K562 (cell line): Measurements from ENCODE around the gene ANAPC2. TPM values are rescaled to one million over a fixed set of nuclear protein-coding genes. Genes with fewer than 3 reads are reported as not detected.
A peak's percentile ranks its signal among the peaks of the same experiment; 100 is the strongest.

Experiments used
- ATF3 ChIP-seq, 2 experiments: fragments of 450-650 bp in 1 of 2; sonication (generic) in 1 of 2; formaldehyde crosslinking in 1 of 2; IDR thresholded peaks in 1 of 2; conservative IDR thresholded peaks in 1 of 2; 2 replicates each; pipeline versions ENCODE4 v1.6.1 to v1.8.1; 2016 to 2023; ENCODE audit warnings: mild to moderate bottlenecking in 2 of 2, moderate library complexity in 2 of 2, inconsistent platforms in 1 of 2, missing genetic modification reagents in 1 of 2
- ELF4 ChIP-seq: fragments of 450-650 bp; formaldehyde crosslinking; IDR thresholded peaks from 2 replicates; pipeline ENCODE4 v1.4.0; 2022; ENCODE audit warnings: missing genetic modification characterization
- EP400 ChIP-seq: fragments of 450-650 bp; IDR thresholded peaks from 2 replicates; pipeline ENCODE4 v1.6.1; 2017; ENCODE audit warnings: antibody characterized with exemption, mild to moderate bottlenecking, moderate library complexity
- ESRRA ChIP-seq: fragments of 450-650 bp; IDR thresholded peaks from 2 replicates; pipeline ENCODE4 v1.6.1; 2014; ENCODE audit warnings: low read depth, mild to moderate bottlenecking, moderate library complexity, borderline replicate concordance
- GATAD2A ChIP-seq: fragments of 450-650 bp; IDR thresholded peaks from 2 replicates; pipeline ENCODE4 v1.6.1; 2017
- GATAD2B ChIP-seq: fragments of 450-650 bp; IDR thresholded peaks from 2 replicates; pipeline ENCODE4 v1.6.1; 2017; ENCODE audit warnings: mild to moderate bottlenecking, borderline replicate concordance
- HCFC1 ChIP-seq: IDR thresholded peaks from 2 replicates; pipeline ENCODE4 v1.6.1; 2012; ENCODE audit warnings: low read depth, low read length, improper control_type of control experiment
- KLF1 ChIP-seq: fragments of 450-650 bp; IDR thresholded peaks from 2 replicates; pipeline ENCODE4 v1.6.1; 2016; ENCODE audit warnings: missing genetic modification characterization, missing compliant biosample characterization
- NFYB ChIP-seq: IDR thresholded peaks from 2 replicates; pipeline ENCODE4 v1.6.1; 2011; ENCODE audit warnings: mild to moderate bottlenecking, moderate library complexity; ENCODE audit not compliant: insufficient read length; ENCODE audit errors: extremely low read depth
- RNF2 ChIP-seq: sonication (generic); IDR thresholded peaks from 2 replicates; pipeline ENCODE4 v1.6.1; 2016
- SAP30 ChIP-seq: fragments of 200-600 bp; sonication (generic); IDR thresholded peaks from 2 replicates; pipeline ENCODE4 v1.6.1; 2012; ENCODE audit warnings: borderline replicate concordance, low read depth, mild to moderate bottlenecking, moderate library complexity, low read length, control low read depth, inconsistent platforms; ENCODE audit not compliant: insufficient read depth, poor library complexity, severe bottlenecking
- SMARCE1 ChIP-seq: fragments of 450-650 bp; IDR thresholded peaks from 2 replicates; pipeline ENCODE4 v1.7.1; 2016; ENCODE audit warnings: mild to moderate bottlenecking
- U2AF1 ChIP-seq: fragments of 200-400 bp; formaldehyde crosslinking; optimal IDR thresholded peaks from 2 replicates; pipeline ENCODE3; 2017; ENCODE audit warnings: mild to moderate bottlenecking, low read depth, low read length, moderate library complexity
- ZBTB40 ChIP-seq, 2 experiments: fragments of 450-650 bp in 1 of 2; sonication (generic) in 1 of 2; formaldehyde crosslinking in 1 of 2; IDR thresholded peaks; 2 replicates each; pipeline versions ENCODE4 v1.7.1 to v1.9.0; 2016 to 2022; ENCODE audit warnings: inconsistent platforms in 1 of 2, mild to moderate bottlenecking in 1 of 2, missing genetic modification reagents in 1 of 2
- ZNF140 ChIP-seq: fragments of 250-450 bp; sonication (Bioruptor Pico); IDR thresholded peaks from 2 replicates; pipeline ENCODE4 v1.8.0; 2021; ENCODE audit warnings: moderate library complexity, mild to moderate bottlenecking, inconsistent platforms
- ZNF589 ChIP-seq: fragments of 200-800 bp; sonication (Bioruptor generic); IDR thresholded peaks from 2 replicates; pipeline ENCODE4 v1.6.1; 2016; ENCODE audit warnings: low read depth, missing genetic modification characterization, missing compliant biosample characterization
- polyA plus RNA-seq, 8 experiments: library from polyadenylated mRNA; depleted of rRNA in 4 of 8; stranded (reverse) in 5 of 8; unstranded in 3 of 8; fragments of >200 nt; fragmentation: Nextera tagmentation in 2 of 8; fragmentation: Illumina TruSeq in 1 of 8; extraction: Ambion mirVana in 2 of 8; extraction: Trizol in 1 of 8; gene quantifications; 2 replicates each; pipeline versions ENCODE4 v1.2.1 to v1.2.3, GENCODE V29; 2011 to 2014; ENCODE audit warnings: inconsistent platforms in 1 of 8, missing spikeins in 1 of 8
- total RNA-seq, 7 experiments: library from RNA; depleted of rRNA in 6 of 7; stranded (reverse); fragments of >200 nt in 6 of 7; fragmentation: Illumina TruSeq in 2 of 7; extraction: Trizol in 2 of 7; gene quantifications; 2 replicates each; pipeline versions ENCODE4 v1.2.1 to v1.2.3, GENCODE V29; 2011 to 2021; ENCODE audit warnings: low replicate concordance in 1 of 7

The ANAPC2 gene
- total and polyA plus RNA-seq, 9 of the 15 experiments (the other 6 are each of a cell fraction or from before 2014, with no cell fraction given): 0.11 to 56.5 (median 17.1) TPM; not detected in 1

- TF ChIP-seq ZNF589 (CRISPR knock-in tag): no peak
- TF ChIP-seq EP400: peak; percentile 82; the same call in 1 of the 2 replicates
- no peak for TF ChIP-seq KLF1 (tag)
- peak; percentile 58 for TF ChIP-seq SAP30
- TF ChIP-seq ZBTB40 (IDR thresholded peaks at IDR 0.05): peak; percentile 74
- no peak for TF ChIP-seq ZBTB40 (CRISPR knock-in tag; IDR thresholded peaks at IDR 0.05)
- peak; percentile 15 for TF ChIP-seq U2AF1
- TF ChIP-seq ELF4 (CRISPR knock-in tag): 0 out of 2 replicates have a peak, but pooled peaks have one; percentile 22
- no peak for TF ChIP-seq SMARCE1
- TF ChIP-seq ATF3 (IDR thresholded peaks at IDR 0.05): no peak
- TF ChIP-seq ATF3 (CRISPR knock-in tag; conservative IDR thresholded peaks at IDR 0.05): no peak
- no peak for TF ChIP-seq GATAD2A
- TF ChIP-seq GATAD2B: peak; percentile 84
- TF ChIP-seq ZNF140 (CRISPR knock-in tag): no peak
- TF ChIP-seq HCFC1: peak; percentile 3; the same call in 1 of the 2 replicates
- TF ChIP-seq ESRRA: peak; percentile 99
- TF ChIP-seq RNF2: peak; percentile 62; the same call in 1 of the 2 replicates
- TF ChIP-seq NFYB: peak; percentile 95
Observed at GRCh38 chr9:137200311-137201204, 12.2 kb upstream of the ANAPC2 start, which contains the start of gene TPRN (continued).
